ENCODE data around the gene PDZD7.

The PDZD7 gene

GRCh38 chr10:101031796-101032636 is 1.1 kb upstream of the PDZD7 start (continued):
- TF ChIP-seq, protein P1, sequence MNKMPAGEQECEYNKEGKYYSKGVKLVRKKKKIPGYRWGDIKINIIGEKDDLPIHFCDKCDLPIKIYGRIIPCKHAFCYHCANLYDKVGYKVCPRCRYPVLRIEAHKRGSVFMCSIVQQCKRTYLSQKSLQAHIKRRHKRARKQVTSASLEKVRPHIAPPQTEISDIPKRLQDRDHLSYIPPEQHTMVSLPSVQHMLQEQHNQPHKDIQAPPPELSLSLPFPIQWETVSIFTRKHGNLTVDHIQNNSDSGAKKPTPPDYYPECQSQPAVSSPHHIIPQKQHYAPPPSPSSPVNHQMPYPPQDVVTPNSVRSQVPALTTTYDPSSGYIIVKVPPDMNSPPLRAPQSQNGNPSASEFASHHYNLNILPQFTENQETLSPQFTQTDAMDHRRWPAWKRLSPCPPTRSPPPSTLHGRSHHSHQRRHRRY (tag by site-specific recombination; IDR thresholded peaks at IDR 0.05) = no peak
- TF ChIP-seq ZNF16 (tag by site-specific recombination; IDR thresholded peaks at IDR 0.05; ENCODE audit: low read depth) (no peak), ZBTB26 (tag by site-specific recombination; optimal IDR thresholded peaks at IDR 0.05) (peak; percentile 24), ZFHX2 (tag by site-specific recombination; conservative IDR thresholded peaks at IDR 0.05) (peak; percentile 76), EGR2 (tag by site-specific recombination; IDR thresholded peaks at IDR 0.05; ENCODE audit: low read depth) (peak; percentile 32; the same call in 1 of the 2 replicates), ZBTB7A (tag by site-specific recombination; IDR thresholded peaks at IDR 0.05; ENCODE audit: low read depth) (peak; percentile 14; the same call in 1 of the 2 replicates), KLF16 (tag by site-specific recombination; IDR thresholded peaks at IDR 0.05) (peak; percentile 62; the same call in 1 of the 2 replicates), ZNF221 (tag by site-specific recombination; IDR thresholded peaks at IDR 0.05; ENCODE audit: borderline replicate concordance) (no peak), SP2 (tag by site-specific recombination; IDR thresholded peaks at IDR 0.05) (peak; percentile 63), WT1 (tag by site-specific recombination; IDR thresholded peaks at IDR 0.05) (no peak), YY2 (tag by site-specific recombination; IDR thresholded peaks at IDR 0.05) (peak; percentile 13; the same call in 1 of the 2 replicates), SP3 (tag by site-specific recombination; IDR thresholded peaks at IDR 0.05) (peak; percentile 94), GLIS1 (tag by site-specific recombination; IDR thresholded peaks at IDR 0.05) (peak; percentile 89), ZNF292 (tag by site-specific recombination; IDR thresholded peaks at IDR 0.05; ENCODE audit: borderline replicate concordance, low read depth) (no peak), ZNF629 (tag by site-specific recombination; IDR thresholded peaks at IDR 0.05) (no peak; the same call in 1 of the 2 replicates), ZNF76 (tag by site-specific recombination; IDR thresholded peaks at IDR 0.05; ENCODE audit: borderline replicate concordance, low read depth) (0 out of 2 replicates have a peak, but pooled peaks have one; percentile 2), KLF9 (tag by site-specific recombination; IDR thresholded peaks at IDR 0.05; ENCODE audit: low read depth) (peak; percentile 55), ZBTB8A (tag by site-specific recombination; IDR thresholded peaks at IDR 0.05) (peak; percentile 70; the same call in 1 of the 2 replicates), ZNF792 (tag by site-specific recombination; IDR thresholded peaks at IDR 0.05) (0 out of 2 replicates have a peak, but pooled peaks have one; percentile 7)

DNA sequence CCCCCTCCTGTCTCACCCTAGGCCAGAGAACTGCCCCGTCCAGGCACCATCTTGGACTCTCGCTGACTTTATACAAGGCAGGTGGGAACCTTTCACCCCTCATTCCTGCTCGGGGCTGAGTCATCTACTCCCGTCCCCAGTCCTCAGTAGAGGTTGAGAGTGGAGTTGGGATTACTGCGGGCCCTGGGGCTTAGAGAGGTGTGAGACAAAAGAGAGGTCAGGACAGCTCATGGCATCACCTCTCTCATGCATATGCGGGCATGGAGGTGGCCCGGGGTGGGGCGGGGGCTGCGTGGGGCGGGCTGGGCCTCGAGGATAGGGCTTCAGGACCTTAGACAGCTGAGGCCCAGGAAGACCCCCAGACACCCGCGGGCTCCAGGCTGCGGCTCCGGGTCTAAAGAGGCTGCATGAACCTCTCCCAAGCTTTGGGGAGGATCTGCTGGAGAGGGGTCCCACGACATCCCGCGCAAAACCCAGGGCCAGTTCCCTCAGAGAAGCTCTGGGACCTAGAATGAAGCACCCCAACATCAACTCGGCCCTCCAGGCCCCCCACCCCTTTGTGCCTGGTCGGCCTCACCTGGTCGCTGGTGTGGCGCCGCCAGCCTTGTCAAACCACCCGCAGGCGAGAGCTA is 317 bp downstream of the PDZD7 start:
- H3K4me1 ChIP-seq (ENCODE audit: control insufficient read depth, insufficient read depth, low read length) = peaks cover 20% of the 10 kb centered on the region
- CTCF ChIA-PET = interaction anchor here (0.6 to 6.9 kb wide), 15 partner anchors 10 to 1614 kb away, joined by 3 to 129 read pairs (median 4); partner anchors contain the start of gene LZTS2
- peak overlapping the region; percentile 33 for H3K4me3 ChIP-seq (ENCODE audit: low read depth, low read length)
- no peak overlapping the region for H3K27ac ChIP-seq (ENCODE audit: extremely low read depth, low read depth, low read length)
- no peaks in the 10 kb centered on the region for H3K9me3 ChIP-seq (ENCODE audit: control insufficient read depth, insufficient read depth, low read depth, low read length)
- peaks cover 0 to 3% of the 10 kb centered on the region in 2 experiments; a peak in 1 of 3 replicates for H3K36me3 ChIP-seq (ENCODE audit: control insufficient read depth in 2 of 2, insufficient read depth in 1 of 2, low read length in 2 of 2)
- POLR2A ChIA-PET = interaction anchor here (0.5 to 2.6 kb wide), 9 partner anchors 8 to 1097 kb away, joined by 3 to 29 read pairs (median 8); partner anchors contain the start of gene KAZALD1
- peak; percentile 76 for TF ChIP-seq ZNF335 (tag by site-specific recombination; conservative IDR thresholded peaks at IDR 0.05)
- no peak for TF ChIP-seq ZNF175 (tag by site-specific recombination; IDR thresholded peaks at IDR 0.05)
- no peak for TF ChIP-seq ZNF37A (tag by site-specific recombination; IDR thresholded peaks at IDR 0.05)
- TF ChIP-seq ZNF10 (tag by site-specific recombination; IDR thresholded peaks at IDR 0.05) = no peak
- no peak for TF ChIP-seq ZNF792 (tag by site-specific recombination; IDR thresholded peaks at IDR 0.05)
- no peak for TF ChIP-seq ZNF629 (tag by site-specific recombination; IDR thresholded peaks at IDR 0.05)
- TF ChIP-seq ZNF239 (tag by site-specific recombination; IDR thresholded peaks at IDR 0.05) = no peak
- peak; percentile 54; the same call in 1 of the 2 replicates for TF ChIP-seq ZBTB7A (tag by site-specific recombination; IDR thresholded peaks at IDR 0.05; ENCODE audit: low read depth)
- TF ChIP-seq ZNF707 (tag by site-specific recombination; IDR thresholded peaks at IDR 0.05) = no peak
- no peak for TF ChIP-seq ZNF518A (tag by site-specific recombination; conservative IDR thresholded peaks at IDR 0.05; ENCODE audit: low read depth)
- TF ChIP-seq WT1 (tag by site-specific recombination; IDR thresholded peaks at IDR 0.05) = no peak
- no peak for TF ChIP-seq ZNF785 (tag by site-specific recombination; IDR thresholded peaks at IDR 0.05)
